HG03139 (cell line): ENCODE data around the gene MEP1B.
"Not testable (repeated sequence)": the region's sequence is repeated elsewhere in the genome, so short reads cannot be mapped to it uniquely, and the experiment has no call there.

Experiments
- ATAC-seq: cut with Tn5 transposase; IDR thresholded peaks from one replicate; pipeline ENCODE4 v1.9.1; 2021; ENCODE audit not compliant: unreplicated experiment

MEP1B gene

GRCh38 chr18:32208577-32208976 is 18.7 kb downstream of the MEP1B start:
- ATAC-seq: no peak

GRCh38 chr18:32209685-32210445 is 20.0 kb downstream of the MEP1B start:
- no peak for ATAC-seq

- no peak for ATAC-seq
These were observed 23.9 kb downstream of the MEP1B start for GRCh38 chr18:32213693-32214092.

GRCh38 chr18:32216390-32216789 is 26.6 kb downstream of the MEP1B start:
- no peak for ATAC-seq

- ATAC-seq: no peak
These were observed 29.7 kb downstream of the MEP1B start for GRCh38 chr18:32219431-32220018.

GRCh38 chr18:32233348-32233747 is 43.5 kb downstream of the MEP1B start:
- not testable (repeated sequence) for ATAC-seq

- no peak for ATAC-seq
These were observed 47.2 kb downstream of the MEP1B start for GRCh38 chr18:32237049-32237448.

GRCh38 chr18:32238635-32239268 is 48.9 kb downstream of the MEP1B start:
- ATAC-seq: no peak

- ATAC-seq: no peak
These were observed 52.6 kb downstream of the MEP1B start for GRCh38 chr18:32242395-32242794.

GRCh38 chr18:32243358-32243757 is 53.5 kb downstream of the MEP1B start:
- ATAC-seq: no peak

- ATAC-seq: no peak
These were observed 55.0 kb downstream of the MEP1B start for GRCh38 chr18:32244881-32245280.

GRCh38 chr18:32249147-32249929 is 59.5 kb downstream of the MEP1B start:
- ATAC-seq: no peak

- ATAC-seq: no peak
These were observed 61.6 kb downstream of the MEP1B start for GRCh38 chr18:32251466-32251865.

- no peak for ATAC-seq
These were observed 62.5 kb downstream of the MEP1B start for GRCh38 chr18:32252141-32252860.

GRCh38 chr18:32255570-32255969 is 65.7 kb downstream of the MEP1B start:
- no peak for ATAC-seq

- ATAC-seq: no peak
These were observed 67.4 kb downstream of the MEP1B start for GRCh38 chr18:32257084-32257785.

- no peak for ATAC-seq
These were observed 68.3 kb downstream of the MEP1B start for GRCh38 chr18:32258148-32258547.

GRCh38 chr18:32258558-32259204 is 68.8 kb downstream of the MEP1B start:
- no peak for ATAC-seq

- ATAC-seq: no peak
These were observed 69.7 kb downstream of the MEP1B start for GRCh38 chr18:32259553-32259952.

- no peak for ATAC-seq
These were observed 71.2 kb downstream of the MEP1B start for GRCh38 chr18:32261003-32261402.
